Limb (tissue), 2 donors: ENCODE results near the gene PRR18.

Experiments
- DNase-seq, 2 donors: peaks; one replicate each; pipeline ENCODE4 v3.0.0-alpha.2; 2016; ENCODE audit errors: extremely low spot score in 2 of 2

PRR18 gene

DNA sequence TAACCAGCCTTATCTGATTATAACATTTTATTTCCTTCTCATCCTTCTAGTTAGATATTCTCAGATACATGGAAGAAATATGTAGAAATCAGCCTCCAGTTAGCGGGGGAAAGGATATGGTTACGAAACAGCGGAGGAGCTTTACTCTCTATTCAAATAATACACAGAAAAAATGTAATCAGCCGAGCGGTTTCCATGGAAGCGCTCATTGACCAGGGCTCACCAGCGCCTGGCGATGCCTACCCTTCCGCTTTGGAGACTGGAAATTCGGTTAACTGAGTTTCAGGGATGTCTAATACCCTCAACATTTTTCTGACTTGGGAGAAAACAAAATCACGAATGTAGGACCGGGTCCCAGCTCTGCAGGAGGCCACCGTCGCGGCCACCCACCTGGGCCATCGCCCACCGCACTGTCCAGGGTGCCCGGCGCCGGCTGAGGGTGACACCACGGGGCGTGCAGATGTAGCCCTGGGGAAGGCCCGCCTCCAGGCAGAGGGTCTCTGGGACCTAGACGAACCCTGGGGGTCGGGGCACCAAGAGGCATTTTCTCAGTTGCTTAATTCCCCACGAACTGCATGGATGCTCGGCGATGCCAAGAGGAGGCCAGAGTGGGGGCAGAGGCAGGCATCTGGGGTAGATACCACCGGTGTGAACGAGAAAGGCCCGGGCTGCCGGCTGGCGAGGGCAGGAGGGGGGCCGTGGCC lies 1.7 kb downstream of the PRR18 start:
- DNase-seq: no peak

DNA sequence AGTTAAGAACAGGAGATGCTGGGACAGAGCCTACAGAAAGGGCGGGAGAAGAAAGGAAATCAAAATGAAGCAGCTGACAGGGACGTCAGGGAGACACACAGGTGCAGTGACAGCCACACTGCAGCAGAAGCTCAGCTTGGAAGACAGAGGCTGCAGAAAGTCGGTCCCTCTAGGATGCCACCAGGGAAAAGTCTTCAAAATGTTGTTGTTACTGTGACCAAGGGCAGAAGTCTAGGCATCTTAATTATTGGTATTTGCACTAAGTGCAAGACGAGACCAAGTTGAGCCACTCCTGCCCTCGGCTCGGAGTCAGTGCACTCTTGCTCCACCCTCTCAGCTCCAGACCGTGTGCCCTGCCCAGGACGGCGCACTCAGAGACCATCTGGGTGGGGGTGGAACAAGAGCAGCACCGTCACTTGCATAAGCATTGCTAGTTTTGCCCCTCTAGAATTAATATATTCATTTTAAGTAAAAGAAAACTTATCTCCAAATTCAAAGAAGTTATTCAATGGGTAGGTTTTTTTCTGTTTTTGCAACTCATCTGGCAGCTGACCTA lies 2.6 kb downstream of the PRR18 start:
- DNase-seq: no peak

DNA sequence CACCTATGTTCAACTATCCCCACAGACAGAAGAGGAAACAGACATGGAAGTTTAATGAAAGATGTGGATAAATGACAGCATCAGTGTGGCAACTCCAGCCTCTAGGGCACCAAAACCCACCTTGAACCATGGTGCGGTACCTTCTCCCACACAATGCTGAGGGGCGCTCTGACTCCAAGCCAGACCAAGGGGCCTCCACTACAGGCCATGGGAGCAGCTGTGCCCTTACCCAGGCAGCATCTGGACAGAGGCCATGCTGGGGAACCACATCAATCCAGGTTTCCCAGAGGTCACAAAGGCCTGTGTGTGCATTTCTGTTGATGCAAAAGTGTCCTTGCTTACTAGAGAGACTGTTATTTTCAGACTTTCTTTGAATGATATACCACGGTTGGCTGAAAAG lies 4.1 kb downstream of the PRR18 start:
- DNase-seq: no peak

DNA sequence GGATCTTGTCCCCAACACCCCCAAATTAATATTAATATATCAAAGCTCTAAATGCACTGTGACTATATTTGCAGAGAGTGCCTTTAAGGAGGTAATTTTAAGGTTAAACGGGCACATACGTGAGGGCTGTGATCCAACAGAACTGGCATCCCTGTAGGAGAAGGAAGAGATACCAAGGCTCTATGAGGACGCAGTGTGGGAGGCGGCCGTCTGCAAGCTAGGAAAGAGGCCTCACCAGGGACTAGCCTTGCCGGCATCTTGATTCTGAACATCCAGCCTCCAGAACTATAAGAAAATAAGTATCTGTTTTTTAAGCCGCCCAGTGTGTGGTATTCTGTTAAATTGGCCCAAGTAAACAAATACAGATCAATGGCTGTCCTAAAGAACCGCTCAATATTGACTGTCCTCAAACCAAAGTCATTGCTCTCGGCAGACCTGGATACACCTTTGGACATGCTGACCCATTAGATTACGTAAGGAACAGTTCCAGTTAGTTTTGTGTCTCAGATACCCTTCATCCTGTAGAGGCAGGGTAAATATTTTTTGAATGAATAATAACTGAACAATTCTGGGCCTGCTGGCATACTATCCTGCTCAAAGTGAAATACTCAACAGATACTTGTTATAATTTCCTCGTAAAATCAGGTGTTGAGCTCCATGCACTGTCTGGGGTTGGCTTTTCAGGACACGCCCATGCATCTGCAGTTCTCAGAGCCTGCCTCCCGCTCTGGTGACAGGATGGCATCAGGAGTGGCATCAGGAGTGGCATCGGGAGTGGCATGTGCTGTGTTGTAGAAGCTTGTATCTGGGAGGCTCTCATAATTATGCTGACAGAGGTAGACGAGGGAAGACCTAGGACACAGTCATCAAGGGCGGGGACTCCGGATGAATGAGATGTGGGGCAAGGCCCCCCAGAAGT lies 6.3 kb downstream of the PRR18 start:
- no peak for DNase-seq

DNA sequence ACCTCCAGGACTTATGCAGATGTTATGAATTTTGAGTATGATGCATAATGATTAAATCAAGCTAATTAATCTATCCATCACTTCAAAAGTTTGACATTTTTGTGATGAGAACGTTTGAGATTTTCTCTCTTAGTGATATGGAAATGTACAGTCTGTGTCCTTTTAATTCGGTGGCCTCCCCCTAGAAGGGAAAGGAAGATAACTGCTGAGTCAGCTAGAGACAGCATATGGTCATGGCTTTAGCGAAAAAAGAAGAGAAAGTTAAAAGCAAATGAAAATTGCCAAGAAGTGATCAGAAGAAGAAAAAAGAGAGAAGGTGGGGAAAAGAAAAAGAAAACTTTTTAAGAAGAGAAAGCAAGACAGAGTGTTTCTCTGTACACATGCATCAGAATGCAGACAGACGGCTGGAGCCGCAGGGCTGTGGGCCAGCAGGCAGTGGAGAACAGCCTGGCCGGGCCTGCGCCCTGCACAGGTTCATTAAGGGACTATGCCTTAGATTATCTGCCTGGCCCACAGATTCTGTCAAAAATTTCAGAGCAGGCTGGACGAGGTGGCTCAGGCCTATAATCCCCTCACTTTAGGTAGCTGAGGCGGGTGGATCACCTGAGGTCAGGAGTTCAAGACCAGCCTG lies 7.7 kb downstream of the PRR18 start:
- DNase-seq: no peak

DNA sequence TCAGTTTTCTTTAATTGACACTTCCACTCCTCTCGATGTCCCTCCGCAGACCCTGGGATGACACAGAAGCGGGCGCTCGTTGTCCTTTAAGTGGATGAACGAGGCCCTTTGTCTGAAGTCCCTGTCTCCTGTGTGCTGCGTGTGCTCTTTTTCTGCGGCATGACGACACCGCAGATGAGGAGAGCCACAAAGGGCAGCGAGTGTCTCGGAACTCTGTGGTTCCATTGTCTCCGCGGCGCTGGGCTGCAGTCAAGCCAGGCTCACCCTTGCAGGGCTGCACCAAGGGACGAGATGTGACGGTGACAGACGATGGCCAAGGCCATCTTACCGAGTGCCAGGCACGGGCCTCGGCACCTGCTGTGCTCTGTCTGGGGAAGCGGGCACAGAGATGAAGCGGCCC lies 10.6 kb downstream of the PRR18 start:
- DNase-seq: no peak

DNA sequence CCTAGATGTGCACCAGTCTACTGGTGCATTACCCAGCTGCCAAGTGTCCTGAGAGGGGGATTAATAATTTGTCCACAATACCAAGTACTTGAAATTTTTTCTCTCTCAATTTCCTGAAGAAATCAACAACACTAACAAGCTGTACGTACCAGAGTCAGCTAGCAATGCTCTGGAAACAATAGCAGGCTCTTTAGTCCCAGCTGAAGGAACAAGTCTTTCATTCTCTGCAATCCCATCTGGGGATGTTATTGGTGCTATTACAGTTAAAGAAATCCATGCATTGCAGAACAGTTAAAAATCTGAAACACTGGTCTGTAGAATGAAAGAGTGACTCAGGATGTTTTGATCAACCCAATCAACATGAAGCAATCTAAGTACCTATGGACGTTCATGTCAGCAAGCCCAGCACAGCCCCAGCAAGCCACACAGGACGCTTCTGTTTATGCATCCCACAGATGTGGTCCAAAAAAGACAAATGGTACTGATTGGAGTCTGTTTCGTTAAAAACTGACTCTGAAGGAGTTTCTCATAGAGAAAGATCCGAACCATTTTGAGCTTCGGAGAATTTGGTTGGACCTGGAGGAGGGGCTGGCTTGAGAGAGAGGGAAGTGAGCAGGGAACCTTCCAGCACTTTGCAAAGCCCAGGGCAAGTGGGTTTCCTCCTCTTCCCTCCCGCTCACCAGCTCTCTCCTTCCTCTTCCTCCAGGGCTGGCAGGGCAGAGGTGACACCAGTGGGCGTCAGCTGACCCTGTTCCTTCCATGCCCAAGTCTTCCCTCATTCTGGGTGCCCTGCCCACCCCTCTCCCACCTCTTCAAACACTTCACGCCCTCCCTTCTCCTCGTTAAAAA lies 11.9 kb downstream of the PRR18 start:
- no peak for DNase-seq

DNA sequence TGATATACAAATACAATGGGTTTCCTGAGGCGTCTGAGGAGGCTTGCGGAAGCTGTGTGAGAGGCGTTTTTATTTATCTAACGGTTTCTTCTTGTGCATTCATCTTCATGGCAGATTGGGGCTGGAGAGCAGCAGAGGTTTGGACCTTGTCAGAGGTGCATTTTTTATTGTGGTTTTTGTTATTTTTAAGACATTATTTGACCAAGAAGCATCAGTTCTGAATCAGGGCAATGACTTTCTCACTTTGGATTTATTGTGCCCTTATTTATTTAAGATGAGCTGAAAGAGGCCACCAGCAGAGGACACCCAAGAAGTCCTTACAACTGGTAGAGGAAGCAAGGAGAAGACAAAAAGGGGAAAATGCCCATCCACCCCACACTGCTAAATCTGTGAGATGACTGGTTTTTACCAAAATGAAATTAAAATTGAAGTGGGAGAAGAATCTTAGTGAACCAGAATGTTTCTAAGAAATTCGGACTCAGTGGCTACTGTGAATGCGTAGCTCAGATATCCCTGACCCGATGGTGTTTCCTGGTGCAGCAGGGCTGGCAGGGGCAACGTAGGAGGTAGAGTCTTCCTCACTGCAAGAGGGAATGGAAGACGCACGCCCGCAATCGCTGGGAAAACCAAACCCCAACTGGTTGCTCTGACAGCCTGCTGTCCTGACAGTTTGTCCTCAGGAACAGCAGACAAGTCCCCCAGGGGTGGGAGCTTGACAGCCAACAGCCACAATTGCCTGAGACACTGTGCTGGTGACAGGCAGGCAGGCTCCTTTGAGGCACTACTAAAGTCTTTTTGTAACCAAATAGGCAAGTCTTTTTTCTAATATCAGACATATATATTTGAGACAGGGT lies 14.2 kb downstream of the PRR18 start:
- DNase-seq: no peak

DNA sequence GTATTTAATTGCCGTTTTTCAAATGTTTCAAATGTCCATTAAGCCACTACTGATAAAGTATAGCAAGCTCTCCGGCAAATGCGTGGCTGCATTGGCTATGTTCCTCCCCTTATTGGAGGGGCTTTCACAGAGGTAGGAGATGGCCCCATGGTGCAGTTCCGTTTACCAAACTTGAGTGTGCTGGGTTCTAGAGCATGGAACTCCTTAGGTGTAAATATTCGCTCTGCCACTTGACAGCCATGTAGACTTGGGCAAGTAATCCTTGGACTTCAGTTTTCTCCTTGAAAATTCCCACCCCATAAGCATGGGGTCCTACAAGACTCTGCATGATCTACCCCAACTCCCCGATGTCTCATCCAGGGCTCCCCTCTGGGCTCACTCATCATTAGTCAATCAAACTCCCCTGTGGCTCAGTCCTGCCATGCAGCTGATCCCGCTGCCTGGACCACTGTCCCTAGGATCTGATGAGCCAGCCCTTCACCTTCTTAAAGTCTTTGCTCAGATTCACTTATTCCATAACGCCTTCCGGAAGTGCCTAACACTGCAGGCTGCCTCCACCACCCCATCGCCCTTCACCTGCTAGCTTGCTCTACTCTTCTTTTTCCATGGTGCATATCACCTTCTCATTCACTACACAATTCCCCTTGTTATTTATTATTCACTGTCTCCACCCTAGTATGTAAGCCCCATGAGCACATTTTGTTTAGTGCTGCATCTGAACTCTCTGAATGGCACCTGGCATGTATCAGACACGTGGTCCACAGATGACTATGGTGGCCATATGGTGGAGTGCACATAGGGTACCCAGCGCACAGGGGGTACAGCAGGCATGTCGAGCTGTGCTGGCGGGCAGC lies 18.8 kb downstream of the PRR18 start:
- DNase-seq: no peak

DNA sequence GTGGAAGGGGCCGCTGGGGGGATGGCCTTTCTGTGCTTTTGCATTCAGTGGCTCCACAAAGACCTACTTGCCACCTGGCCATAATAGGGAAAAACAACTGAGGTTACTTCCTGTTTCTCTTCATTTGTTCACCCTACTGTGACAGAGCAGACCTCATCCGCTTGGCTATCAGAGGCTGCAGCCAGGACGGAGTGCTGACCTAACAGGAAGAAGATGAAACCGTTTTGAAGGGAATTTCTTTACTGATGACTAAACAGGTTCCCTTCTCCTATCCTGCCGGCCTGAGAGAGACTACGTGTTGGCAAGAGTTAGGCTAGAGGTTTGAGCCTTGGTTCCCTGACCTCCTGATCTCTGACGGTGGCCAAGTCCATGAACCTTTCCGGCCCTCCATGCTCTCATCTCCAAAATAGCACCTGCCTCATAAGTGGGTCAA lies 21.3 kb downstream of the PRR18 start:
- no peak for DNase-seq

DNA sequence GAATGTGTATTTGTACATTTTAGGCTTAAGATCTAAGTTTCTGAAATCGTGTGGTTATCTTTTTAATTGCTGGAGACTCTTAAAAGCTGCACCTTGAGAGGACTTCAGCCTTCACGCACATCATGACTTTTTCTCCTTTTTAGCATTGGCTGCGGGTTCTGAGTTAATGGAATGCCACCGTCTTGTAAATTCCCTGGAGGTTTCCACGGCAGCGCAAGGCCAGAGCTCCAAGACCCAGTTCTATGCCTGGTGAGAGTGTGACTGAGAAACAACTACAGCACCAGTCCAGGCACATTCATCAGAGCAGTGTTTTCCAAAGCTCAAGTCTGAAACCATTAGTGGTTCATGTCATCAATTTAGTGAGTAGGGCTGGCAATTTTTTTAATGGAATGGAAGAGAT lies 23.0 kb downstream of the PRR18 start:
- DNase-seq: no peak

DNA sequence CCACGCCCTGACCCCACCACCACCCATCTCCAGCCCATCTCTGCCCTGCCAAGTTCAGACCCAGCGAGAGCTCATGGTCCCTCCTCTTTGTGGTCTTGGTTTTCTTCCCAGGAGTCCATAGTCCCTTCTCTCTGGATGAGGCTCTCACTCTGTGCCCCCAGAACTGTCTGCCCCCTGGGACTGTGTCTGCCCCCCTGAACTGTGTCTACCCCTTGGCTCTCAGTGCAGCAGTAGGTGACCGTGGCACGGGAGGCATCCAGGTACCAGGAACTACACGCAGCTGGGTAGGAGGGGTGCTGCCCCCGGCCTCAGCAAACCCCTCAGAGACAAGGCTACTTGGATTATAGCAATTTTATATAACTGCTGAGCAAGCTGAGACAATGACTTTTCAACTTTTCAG lies 23.6 kb downstream of the PRR18 start:
- DNase-seq: no peak

DNA sequence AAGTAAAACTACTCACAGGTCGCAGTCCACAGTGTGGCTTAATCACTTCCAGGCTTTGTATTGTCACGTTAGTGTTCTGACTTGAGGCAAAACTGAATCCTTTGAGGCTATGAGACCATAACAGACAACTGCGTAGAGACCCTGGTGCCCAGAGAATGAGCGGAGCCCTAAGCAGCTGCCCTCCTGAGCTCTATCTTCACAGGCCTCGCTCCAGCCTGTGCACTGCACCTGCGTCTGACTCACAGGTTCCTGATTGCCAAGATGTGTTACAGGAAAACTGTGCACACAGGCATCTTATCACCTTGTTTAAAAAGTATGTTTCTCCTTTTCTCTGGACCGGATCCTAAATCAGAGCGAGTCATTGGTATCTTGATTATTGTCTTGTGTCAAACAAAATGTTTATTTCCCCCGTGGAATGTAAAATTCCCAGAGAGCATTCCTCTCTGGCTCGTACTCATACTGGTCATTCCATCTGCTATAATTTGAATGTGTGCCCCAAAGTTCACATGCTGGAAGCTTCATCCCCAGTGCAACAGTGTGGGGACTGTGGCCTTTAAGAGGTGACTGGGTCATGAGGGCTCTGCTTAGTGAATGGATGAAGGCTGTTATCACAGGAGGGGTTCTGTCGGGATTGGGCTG lies 25.7 kb downstream of the PRR18 start:
- no peak for DNase-seq

DNA sequence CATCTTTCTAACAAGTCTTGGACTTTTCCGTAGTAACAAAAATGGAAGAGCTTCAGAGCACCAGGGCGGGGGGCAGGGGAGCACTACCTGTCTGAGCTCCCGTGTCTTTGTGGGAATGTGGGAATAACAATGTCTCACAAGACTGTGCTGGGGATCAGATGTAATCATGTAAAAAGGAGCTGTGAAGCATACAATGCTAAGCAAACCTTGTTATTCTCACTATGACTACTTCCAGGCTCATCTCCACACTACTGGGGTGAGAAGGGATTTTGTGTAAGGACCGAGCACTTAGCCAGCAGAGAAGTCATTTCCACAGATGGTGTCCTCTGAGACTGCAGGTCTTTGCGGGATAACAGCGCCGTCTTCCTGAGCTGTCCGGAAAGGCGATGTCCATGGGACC lies 27.1 kb downstream of the PRR18 start:
- DNase-seq: no peak

DNA sequence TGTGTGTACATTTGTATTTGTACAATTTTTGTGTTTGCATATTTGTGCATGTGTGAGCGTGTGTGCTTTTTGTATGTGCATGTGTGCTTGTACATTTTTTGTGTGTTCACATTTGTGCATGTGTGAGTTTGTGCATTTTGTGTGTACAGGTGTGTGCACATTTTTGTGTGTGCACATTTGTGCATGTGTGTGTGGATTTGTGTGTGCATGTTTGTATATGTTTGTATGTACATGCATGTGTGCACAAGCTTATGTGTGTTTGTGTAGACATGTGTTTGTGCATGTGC lies 28.9 kb downstream of the PRR18 start:
- DNase-seq: no peak

DNA sequence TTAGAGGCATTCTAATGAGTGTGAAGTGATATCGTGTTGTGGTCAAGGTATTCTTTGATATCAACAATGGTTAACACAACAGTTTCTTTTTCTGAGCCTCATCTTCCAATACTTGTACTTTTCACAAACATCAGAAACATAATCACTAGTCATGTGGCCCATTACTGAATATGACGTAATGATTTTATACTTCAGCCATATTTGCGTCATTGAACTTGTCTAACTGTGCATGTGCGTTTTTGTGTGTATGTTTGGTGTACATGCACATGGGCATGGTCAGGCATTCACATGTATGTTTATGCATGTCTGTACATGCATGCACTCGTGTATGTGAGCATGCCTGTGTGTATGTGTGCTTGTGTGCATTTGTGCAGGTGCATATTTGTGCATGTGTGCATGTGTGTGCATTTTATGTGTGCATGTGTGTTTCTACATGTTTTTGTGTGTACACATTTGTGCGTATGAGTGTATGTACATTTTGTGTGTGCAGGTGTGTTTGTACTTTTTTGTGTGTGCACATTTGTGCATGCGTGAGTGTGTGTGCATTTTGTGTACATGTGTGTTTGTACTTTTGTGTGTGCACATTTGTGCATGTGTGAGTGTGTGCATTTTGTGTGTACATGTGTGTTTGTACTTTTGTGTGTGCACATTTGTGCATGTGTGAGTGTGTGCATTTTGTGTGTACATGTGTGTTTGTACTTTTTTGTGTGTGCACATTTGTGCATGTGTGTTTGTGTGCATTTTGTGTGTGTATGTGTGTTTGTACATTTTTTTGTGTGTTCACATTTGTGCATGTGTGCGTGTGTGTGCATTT lies 29.4 kb downstream of the PRR18 start:
- DNase-seq: no peak

DNA sequence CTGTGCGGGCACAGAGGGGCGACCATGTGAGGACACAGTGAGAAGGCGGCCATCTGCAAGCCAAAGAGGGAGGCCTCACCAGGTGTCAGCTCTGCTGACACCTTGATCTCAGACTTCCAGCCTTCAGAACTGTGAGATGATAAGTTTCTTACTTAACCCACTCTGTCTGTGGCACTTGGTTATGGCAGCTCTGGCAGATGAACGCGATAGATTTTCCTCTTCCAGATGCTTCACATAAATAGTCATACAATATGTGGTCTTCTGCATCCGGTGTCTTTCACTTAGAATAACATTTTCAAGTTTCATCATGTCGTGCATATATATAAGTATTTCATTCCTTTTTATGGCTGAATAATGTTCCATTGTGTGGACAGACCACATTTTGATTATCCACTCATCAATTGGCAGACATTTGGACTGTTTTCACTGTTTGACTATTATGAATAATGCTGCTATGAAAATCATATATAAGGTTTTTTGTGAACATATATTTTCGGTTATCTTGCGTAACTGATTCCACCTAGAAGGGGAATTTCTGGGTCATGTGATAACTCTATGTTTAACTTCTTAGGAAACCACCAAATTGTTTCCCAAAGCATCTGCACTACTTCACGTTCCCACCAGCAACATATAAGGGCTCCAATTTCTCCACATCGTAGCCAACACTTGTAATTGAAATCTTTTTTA lies 30.2 kb downstream of the PRR18 start:
- DNase-seq: no peak

DNA sequence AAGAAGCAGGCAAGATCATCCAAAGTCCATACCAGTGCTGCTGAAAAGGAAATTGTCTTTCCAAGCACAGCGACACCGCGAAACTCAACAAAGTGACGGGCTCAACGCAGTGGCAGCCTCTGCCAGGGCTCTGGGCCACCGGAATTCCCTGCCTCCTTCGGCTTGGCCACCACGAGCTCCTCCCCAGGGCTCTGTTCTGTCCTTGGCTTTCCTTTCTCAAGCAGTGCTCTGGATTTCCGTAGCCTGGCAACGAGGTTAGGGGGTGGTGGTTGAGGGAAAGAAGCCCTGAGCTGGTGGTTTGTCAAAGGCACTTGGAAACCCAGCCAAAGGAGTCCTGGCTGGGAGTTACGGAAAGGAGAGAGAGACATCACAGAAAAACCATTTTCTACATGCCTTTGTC lies 31.2 kb downstream of the PRR18 start:
- peak in 1 of 2 donors; percentile 6 for DNase-seq
